ENCODE data around the gene TMEM37. TPM values are rescaled to one million over a fixed set of nuclear protein-coding genes. Genes with fewer than 3 reads are reported as not detected.

The TMEM37 gene
- polyA plus RNA-seq, 1 of the 3 experiments (the other 2 are of a cell fraction), result 0.25 TPM

- TF ChIP-seq IRF3 (IDR thresholded peaks at IDR 0.05; ENCODE audit: low read depth, low read length) (no peak), TCF12 (IDR thresholded peaks at IDR 0.05) (no peak), SMC3 (IDR thresholded peaks at IDR 0.05; ENCODE audit: low read depth, low read length) (peak; percentile 87)
Measured at GRCh38 chr2:119407430-119408220, 24.0 kb upstream of the TMEM37 start (continued).

GRCh38 chr2:119408221-119408619 lies 23.4 kb upstream of the TMEM37 start:
- Histone ChIP-seq H3F3A (replicated peaks; ENCODE audit: insufficient read depth) (no peaks in the 10 kb centered on the region), H3K9me3 (no peaks in the 10 kb centered on the region), H3K79me2 (ENCODE audit: insufficient read depth) (no peaks in the 10 kb centered on the region), H3K4me3 (ENCODE audit: low read depth in 2 of 2, low read length in 1 of 2) (no peak overlapping the region), H2AFZ (ENCODE audit: low read depth) (no peak overlapping the region), H3K27ac (ENCODE audit: low read depth in 2 of 2, low read length in 1 of 2) (no peak overlapping the region), H4K20me1 (ENCODE audit: insufficient read depth) (no peaks in the 10 kb centered on the region), H3K4me1 (ENCODE audit: control insufficient read depth in 1 of 2, insufficient read depth in 2 of 2, low read depth in 1 of 2, low read length in 1 of 2) (no peaks in the 10 kb centered on the region), H3K9ac (no peak overlapping the region), H3K4me2 (no peak overlapping the region), H3K36me3 (replicated peaks in 1 of 2; ENCODE audit: control insufficient read depth in 1 of 2, insufficient read depth in 2 of 2, low read length in 1 of 2) (no peaks in the 10 kb centered on the region), H3K9me2 (no peaks in the 10 kb centered on the region), H3K27me3 (ENCODE audit: insufficient read depth) (no peaks in the 10 kb centered on the region; the same call in 1 of the 2 replicates)
- ChIA-PET POLR2A (interaction anchor here (0.7 kb wide), 1 partner anchor 124 kb away, joined by 3 read pairs; no protein-coding TSS in a partner anchor), CTCF (interaction anchor here (0.5 to 9.9 kb wide), 6 partner anchors 31 to 224 kb away, joined by 3 to 95 read pairs (median 4); no protein-coding TSS in a partner anchor)
- no peak for DNase-seq
- no peak for TF ChIP-seq TAF1 (IDR thresholded peaks at IDR 0.05; ENCODE audit: borderline replicate concordance, low read depth, low read length)
- no peak for TF ChIP-seq GABPA (IDR thresholded peaks at IDR 0.05; ENCODE audit: low read depth)
- TF ChIP-seq USF2 (IDR thresholded peaks at IDR 0.05; ENCODE audit: borderline replicate concordance, low read depth, low read length), result no peak
- TF ChIP-seq TEAD4 (IDR thresholded peaks at IDR 0.05; ENCODE audit: borderline replicate concordance, insufficient read depth), result no peak
- no peak for TF ChIP-seq GATA2 (CRISPR knock-in tag; IDR thresholded peaks at IDR 0.05)
- 58% methylated on average over 5 of the region's 5 CpGs for WGBS (ENCODE audit: low lambda C conversion rate)

DNA sequence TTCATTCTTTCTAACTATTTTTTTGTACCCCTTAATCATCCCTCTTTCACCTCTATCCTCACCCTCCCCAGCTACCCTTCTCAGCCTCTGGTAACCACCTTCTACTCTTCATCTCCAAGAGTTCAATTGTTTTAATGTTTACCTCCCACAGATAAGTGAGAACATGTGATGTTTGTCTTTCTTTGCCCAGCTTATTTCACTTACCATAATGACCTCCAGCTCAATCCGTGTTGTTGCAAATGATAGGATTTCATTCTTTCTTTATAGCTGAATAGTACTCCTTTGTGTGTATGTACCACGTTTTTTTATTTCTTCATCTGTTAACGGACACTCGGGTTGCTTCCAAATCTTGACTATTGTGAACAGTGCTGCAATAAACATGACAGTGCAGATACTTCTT lies 22.1 kb upstream of the TMEM37 start:
- H3K27me3 ChIP-seq (ENCODE audit: insufficient read depth), result no peaks in the 10 kb centered on the region; the same call in 1 of the 2 replicates
- no peaks in the 10 kb centered on the region for H4K20me1 ChIP-seq (ENCODE audit: insufficient read depth)
- no peak overlapping the region for H3K4me3 ChIP-seq (ENCODE audit: low read depth in 2 of 2, low read length in 1 of 2)
- WGBS (ENCODE audit: low lambda C conversion rate), result 37% methylated on average over 4 of the region's 4 CpGs
- CTCF ChIA-PET, result interaction anchor here (0.7 to 9.9 kb wide), 5 partner anchors 17 to 251 kb away, joined by 3 to 95 read pairs (median 4); no protein-coding TSS in a partner anchor
- H3K27ac ChIP-seq (ENCODE audit: low read depth in 2 of 2, low read length in 1 of 2), result no peak overlapping the region
- no peaks in the 10 kb centered on the region for H3K9me2 ChIP-seq
- no peaks in the 10 kb centered on the region for H3K4me1 ChIP-seq (ENCODE audit: control insufficient read depth in 1 of 2, insufficient read depth in 2 of 2, low read depth in 1 of 2, low read length in 1 of 2)
- H3K9ac ChIP-seq, result no peak overlapping the region
- H2AFZ ChIP-seq (ENCODE audit: low read depth), result no peak overlapping the region
- H3K4me2 ChIP-seq, result no peak overlapping the region
- no peaks in the 10 kb centered on the region for H3K9me3 ChIP-seq
- no peak for DNase-seq
- H3K36me3 ChIP-seq (replicated peaks in 1 of 2; ENCODE audit: control insufficient read depth in 1 of 2, insufficient read depth in 2 of 2, low read length in 1 of 2), result no peaks in the 10 kb centered on the region
- no peaks in the 10 kb centered on the region for H3F3A ChIP-seq (replicated peaks; ENCODE audit: insufficient read depth)
- no peaks in the 10 kb centered on the region for H3K79me2 ChIP-seq (ENCODE audit: insufficient read depth)
- POLR2A ChIA-PET, result no interaction called here
- TF ChIP-seq JUND (IDR thresholded peaks at IDR 0.05), result no peak
- no peak for TF ChIP-seq MXI1 (IDR thresholded peaks at IDR 0.05; ENCODE audit: low read depth, low read length)
- TF ChIP-seq FOSL2 (IDR thresholded peaks at IDR 0.05; ENCODE audit: borderline replicate concordance, low read depth), result no peak
- TF ChIP-seq MEF2A (IDR thresholded peaks at IDR 0.05; ENCODE audit: borderline replicate concordance, low read depth), result no peak
- no peak for TF ChIP-seq TAF1 (IDR thresholded peaks at IDR 0.05; ENCODE audit: borderline replicate concordance, low read depth, low read length)
- no peak for TF ChIP-seq NRF1 (IDR thresholded peaks at IDR 0.05; ENCODE audit: low read depth, low read length)
- no peak for TF ChIP-seq RAD21 (IDR thresholded peaks at IDR 0.05; ENCODE audit: low read length)
- no peak for TF ChIP-seq POLR2AphosphoS5 (IDR thresholded peaks at IDR 0.05; ENCODE audit: low read depth, low read length)
- TF ChIP-seq TCF12 (IDR thresholded peaks at IDR 0.05), result no peak
- TF ChIP-seq, protein P1, sequence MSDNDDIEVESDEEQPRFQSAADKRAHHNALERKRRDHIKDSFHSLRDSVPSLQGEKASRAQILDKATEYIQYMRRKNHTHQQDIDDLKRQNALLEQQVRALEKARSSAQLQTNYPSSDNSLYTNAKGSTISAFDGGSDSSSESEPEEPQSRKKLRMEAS (IDR thresholded peaks at IDR 0.05; ENCODE audit: low read depth), result no peak
- TF ChIP-seq YY1 (IDR thresholded peaks at IDR 0.05; ENCODE audit: low read depth), result no peak
- TF ChIP-seq CHD2 (IDR thresholded peaks at IDR 0.05; ENCODE audit: low read length, partially characterized antibody), result no peak
- TF ChIP-seq, protein P2, sequence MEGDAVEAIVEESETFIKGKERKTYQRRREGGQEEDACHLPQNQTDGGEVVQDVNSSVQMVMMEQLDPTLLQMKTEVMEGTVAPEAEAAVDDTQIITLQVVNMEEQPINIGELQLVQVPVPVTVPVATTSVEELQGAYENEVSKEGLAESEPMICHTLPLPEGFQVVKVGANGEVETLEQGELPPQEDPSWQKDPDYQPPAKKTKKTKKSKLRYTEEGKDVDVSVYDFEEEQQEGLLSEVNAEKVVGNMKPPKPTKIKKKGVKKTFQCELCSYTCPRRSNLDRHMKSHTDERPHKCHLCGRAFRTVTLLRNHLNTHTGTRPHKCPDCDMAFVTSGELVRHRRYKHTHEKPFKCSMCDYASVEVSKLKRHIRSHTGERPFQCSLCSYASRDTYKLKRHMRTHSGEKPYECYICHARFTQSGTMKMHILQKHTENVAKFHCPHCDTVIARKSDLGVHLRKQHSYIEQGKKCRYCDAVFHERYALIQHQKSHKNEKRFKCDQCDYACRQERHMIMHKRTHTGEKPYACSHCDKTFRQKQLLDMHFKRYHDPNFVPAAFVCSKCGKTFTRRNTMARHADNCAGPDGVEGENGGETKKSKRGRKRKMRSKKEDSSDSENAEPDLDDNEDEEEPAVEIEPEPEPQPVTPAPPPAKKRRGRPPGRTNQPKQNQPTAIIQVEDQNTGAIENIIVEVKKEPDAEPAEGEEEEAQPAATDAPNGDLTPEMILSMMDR (IDR thresholded peaks at IDR 0.05), result no peak
- TF ChIP-seq, protein P3, sequence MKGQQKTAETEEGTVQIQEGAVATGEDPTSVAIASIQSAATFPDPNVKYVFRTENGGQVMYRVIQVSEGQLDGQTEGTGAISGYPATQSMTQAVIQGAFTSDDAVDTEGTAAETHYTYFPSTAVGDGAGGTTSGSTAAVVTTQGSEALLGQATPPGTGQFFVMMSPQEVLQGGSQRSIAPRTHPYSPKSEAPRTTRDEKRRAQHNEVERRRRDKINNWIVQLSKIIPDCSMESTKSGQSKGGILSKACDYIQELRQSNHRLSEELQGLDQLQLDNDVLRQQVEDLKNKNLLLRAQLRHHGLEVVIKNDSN (IDR thresholded peaks at IDR 0.05; ENCODE audit: borderline replicate concordance, low read depth), result no peak
- TF ChIP-seq SIN3A (IDR thresholded peaks at IDR 0.05; ENCODE audit: borderline replicate concordance, low read depth, low read length), result no peak

Measured in SK-N-SH (cell line).